DMS114 treated with DMSO at 0.1 percent for 48 hours (cell line): ENCODE data around the gene CXCR4.

Experiments
- DNase-seq: peaks from one replicate; lab custom pipeline; 2025; ENCODE audit not compliant: unreplicated experiment; lab: John Stamatoyannopoulos, UW

The CXCR4 gene

GRCh38 chr2:136131961-136132824 lies 14.2 kb upstream of the CXCR4 start:
- no peak for DNase-seq

- no peak for DNase-seq
These were observed 13.6 kb upstream of the CXCR4 start for GRCh38 chr2:136131484-136131960.

- DNase-seq = no peak
These were observed 12.6 kb upstream of the CXCR4 start for GRCh38 chr2:136130511-136130910.

GRCh38 chr2:136130045-136130444 lies 12.1 kb upstream of the CXCR4 start:
- no peak for DNase-seq

- no peak for DNase-seq
These were observed 11.7 kb upstream of the CXCR4 start for GRCh38 chr2:136129601-136130000.

- no peak for DNase-seq
These were observed 11.0 kb upstream of the CXCR4 start for GRCh38 chr2:136128905-136129304.

- DNase-seq = no peak
These were observed 10.4 kb upstream of the CXCR4 start for GRCh38 chr2:136128366-136128765.

GRCh38 chr2:136127356-136127755 lies 9.4 kb upstream of the CXCR4 start:
- no peak for DNase-seq

- DNase-seq = no peak
These were observed 8.5 kb upstream of the CXCR4 start for GRCh38 chr2:136126421-136126926.

- no peak for DNase-seq
These were observed 8.1 kb upstream of the CXCR4 start for GRCh38 chr2:136126021-136126420.

- DNase-seq = no peak
These were observed 7.3 kb upstream of the CXCR4 start for GRCh38 chr2:136125236-136125635.

GRCh38 chr2:136124805-136125204 lies 6.9 kb upstream of the CXCR4 start:
- no peak for DNase-seq

GRCh38 chr2:136122661-136123060 lies 4.7 kb upstream of the CXCR4 start:
- no peak for DNase-seq

GRCh38 chr2:136121204-136121910 lies 3.4 kb upstream of the CXCR4 start:
- no peak for DNase-seq

GRCh38 chr2:136119717-136120675 lies 2.0 kb upstream of the CXCR4 start:
- no peak for DNase-seq

GRCh38 chr2:136118819-136119716 lies 1.1 kb upstream of the CXCR4 start:
- DNase-seq = no peak

GRCh38 chr2:136117391-136117841 lies 533 bp downstream of the CXCR4 start:
- DNase-seq = peak; percentile 12

- DNase-seq = no peak
These were observed 1.0 kb downstream of the CXCR4 start for GRCh38 chr2:136116813-136117390.

GRCh38 chr2:136116151-136116812 lies 1.7 kb downstream of the CXCR4 start:
- DNase-seq = no peak
